ENCODE results near the gene CCDC59.
"Not testable (repeated sequence)": the region's sequence is repeated elsewhere in the genome, so short reads cannot be mapped to it uniquely, and the experiment has no call there.

CCDC59 gene, protein sequence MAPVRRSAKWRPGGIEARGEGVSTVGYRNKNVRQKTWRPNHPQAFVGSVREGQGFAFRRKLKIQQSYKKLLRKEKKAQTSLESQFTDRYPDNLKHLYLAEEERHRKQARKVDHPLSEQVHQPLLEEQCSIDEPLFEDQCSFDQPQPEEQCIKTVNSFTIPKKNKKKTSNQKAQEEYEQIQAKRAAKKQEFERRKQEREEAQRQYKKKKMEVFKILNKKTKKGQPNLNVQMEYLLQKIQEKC

DNA sequence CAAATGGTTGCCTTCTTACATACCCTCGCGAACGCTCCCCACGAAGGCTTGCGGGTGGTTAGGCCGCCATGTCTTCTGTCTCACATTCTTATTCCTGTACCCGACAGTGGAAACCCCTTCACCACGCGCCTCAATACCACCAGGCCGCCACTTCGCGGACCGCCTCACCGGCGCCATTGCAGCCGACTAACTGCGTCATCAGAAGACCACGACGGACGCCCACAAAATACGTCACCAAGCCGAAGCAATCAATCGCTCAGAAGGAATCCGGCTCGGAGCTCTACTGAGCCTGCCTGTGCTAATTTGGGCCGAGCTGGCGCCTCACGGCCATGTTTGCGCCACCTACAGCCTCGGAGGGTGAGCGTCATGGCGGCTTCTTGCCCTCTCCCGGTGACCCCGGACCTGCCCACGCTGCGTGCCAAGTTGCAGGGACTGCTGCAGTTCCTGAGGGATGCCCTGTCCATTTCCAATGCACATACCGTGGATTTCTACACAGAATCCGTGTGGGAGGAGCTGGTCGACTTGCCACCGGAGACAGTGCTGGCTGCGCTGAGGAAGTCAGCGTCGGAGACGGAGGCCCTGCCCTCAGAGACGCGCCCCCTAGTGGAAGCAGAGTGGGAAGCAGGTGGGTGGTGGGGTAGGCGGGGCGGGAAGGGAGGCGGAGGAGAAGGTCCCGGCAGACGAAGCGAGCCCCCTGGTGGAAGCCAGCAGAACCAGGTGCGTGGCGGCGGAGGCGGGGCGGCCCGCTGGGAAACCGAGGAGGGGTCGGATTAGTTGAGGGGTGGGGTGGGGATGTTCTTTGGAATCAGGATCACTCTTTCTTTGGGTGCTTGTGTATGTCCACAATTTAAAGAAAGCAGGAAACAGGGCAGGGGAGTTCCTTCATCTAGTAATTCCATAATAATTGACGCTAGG, at the start of gene CCDC59, which contains the start of gene METTL25:
Gene CCDC59 (minus strand): TSS at position 188 of the 915 bp plus-strand sequence. CDS start 11 bp downstream, at position 177.
Gene METTL25 (plus strand): TSS at position 330 of the 915 bp plus-strand sequence. CDS start 37 bp downstream, at position 367.
- DNase-seq, result peak; percentile 99

DNA sequence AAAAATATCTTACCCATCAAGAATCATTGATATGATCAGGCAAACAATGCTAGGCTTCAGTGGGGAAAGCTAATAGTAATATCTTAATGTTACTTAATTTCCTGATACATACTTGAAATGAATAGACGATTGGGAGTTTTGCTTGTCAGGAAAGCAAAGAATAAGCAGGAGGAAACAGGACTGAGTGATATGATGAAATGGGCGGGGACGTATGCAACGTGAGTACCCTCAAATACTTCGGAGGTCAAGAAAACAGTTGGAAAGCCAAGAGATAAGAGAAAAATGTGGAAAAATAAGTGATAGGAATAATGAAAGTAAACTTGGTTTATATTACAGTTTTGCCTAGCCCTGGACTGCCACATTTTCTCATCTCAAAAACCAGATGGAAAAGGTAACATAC, 49.3 kb upstream of the CCDC59 start:
- no peak for DNase-seq

DNA sequence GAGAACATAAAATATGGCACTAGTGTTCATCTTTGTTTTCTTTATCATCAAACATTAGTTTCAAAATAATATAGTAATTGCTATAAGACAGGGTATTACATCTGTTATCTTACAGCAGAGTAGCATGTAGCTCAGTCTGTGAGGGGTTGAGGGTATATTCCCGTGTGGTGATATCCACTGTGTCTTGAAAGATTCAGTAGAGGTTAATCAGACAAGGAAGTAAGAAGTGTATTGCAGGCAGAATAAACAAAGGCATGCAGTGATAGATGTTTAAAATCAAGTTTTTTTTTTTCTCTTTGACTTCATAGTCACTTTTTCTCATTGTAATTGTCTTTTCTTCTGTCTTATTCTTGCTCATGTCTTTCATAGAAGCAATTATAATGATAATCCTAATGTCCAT, 48.5 kb upstream of the CCDC59 start:
- DNase-seq, result no peak

DNA sequence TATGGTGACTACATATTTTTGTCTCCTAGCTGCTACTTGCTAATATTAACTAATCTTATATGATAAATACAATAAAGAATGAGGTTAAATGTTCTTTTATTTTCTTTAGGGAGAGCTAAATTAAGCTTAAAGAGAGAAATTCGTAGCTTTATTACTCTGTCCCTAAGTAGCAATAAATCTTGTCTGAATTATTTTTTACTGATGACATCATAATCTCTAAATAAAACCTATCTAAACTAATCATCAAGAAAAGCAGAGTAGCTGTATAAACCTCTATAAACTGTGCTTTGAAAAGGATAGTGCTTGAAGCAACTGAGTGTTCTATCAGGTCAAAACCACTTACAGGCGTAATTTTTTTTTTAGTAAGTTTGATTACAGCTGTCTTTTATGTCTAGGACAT, 42.6 kb upstream of the CCDC59 start:
- no peak for DNase-seq

DNA sequence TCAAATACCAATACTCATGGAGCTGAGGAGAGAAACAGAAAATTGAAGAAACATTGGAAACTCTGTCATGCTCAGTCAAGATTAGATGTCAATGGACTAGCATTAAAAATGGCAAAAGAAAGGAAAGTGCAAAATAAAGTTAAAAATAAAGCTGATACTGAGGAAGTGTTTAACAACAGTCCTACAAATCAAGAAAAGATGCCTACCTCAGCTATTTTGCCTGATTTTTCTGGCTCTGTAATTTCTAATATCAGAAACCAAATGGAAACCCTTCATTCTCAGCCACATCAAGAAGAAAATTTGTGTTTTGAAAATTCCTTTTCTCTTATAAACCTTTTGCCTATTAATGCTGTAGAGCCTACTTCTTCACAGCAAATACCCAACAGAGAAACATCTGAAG, 40.7 kb upstream of the CCDC59 start:
- DNase-seq, result no peak

DNA sequence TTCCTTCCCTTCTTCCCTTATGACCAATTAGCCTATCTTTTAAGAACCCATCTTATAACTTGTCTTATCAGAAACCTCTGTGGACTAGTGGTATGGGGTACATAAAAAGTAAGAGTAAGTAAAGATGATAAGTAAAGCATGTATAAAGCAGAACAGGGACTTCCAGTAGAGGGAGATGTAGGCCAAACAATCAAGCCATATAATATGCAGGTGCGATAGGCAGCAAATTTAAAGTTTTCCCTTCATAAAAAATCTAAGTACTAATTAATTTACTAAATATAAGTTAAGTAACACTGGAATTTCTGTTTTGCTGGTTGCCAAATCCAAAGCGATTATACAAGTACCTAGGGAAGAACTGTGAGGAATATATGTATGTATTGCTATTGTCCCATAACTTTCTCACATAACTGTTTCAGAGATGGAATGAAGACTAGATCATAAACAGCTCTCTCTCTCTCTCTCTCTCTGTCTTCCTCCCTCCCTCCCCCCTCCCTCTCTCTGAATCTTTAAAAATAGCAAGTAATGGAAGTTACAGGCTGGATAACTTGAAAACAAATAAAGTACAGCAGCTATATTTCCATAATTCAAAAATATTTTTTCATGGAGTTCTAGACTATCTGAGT, 25.9 kb upstream of the CCDC59 start:
- peak; percentile 41 for DNase-seq

DNA sequence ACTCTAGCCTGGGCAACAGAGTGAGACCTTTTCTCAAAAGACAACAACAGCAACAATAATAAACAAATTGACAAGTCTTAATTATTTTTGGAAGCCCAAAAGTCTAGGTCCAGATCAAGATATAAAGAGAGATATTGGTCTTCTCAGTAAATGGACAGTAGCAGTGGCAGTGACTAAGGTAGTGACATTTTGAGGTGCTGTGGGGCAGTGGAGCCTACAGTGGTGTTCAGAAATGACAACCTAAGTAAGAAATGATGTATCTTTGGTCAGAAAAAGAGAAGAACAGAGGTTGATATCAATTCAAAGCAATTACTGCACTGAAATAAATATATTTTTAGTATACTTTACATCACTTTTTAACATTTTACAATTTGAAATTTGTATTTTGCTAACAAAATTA, 20.8 kb upstream of the CCDC59 start:
- DNase-seq, result no peak

DNA sequence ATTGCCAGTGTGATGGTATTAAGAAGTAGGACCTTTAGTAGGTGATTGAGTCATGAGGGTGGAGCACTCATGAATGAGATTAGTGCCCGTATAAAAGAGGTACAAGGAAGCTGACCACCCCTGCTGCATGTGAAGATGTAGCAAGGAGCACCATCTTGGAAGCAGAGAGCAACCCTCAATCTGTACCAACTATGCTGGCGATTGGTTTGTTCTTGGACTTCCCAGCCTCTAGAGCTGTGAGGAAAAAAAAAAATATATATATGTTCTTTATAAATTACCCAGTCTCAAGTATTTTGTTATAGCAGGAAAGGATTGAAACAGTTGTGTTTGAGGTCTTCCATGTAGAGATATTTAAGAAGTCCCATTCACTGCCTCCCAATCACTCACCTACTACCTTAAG, 17.0 kb upstream of the CCDC59 start:
- no peak for DNase-seq

DNA sequence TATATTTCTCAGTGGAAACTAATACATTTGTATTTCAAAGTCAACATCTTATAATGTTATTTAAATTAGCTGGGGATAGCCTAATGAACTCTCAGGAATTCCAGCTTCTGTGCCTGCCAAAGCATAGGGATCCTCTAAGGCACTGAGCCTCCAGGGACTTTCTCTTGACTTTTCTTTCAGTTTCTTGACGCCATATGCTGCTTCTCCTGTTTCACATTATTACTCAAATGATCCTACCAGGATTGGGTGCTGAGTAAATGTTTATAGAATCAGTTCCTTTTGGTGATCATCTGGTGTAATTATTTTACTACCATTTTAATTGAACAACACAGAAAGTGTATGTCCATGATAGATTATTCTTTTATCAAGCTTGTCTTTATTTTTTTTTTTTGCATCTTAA, 8.0 kb upstream of the CCDC59 start:
- DNase-seq, result peak; percentile 11

DNA sequence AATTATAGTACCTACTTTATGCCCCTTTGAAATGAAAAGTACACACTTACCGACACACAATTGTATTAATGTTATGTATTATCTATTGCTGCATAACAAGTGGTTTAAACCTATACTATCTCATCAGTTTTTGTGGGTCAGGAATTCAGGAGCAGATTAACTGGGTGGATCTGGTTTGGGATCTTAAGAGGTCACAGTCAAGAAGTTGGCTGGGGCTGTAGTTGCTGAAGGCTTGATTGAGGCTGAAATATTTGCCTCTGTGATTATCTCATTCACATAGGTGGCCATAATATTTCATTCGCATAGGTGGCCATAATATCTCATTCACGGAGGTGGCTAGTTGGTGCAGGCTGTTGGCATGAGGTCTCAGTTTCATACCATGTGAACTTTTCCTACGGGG, 5.8 kb upstream of the CCDC59 start:
- DNase-seq, result peak; percentile 15

DNA sequence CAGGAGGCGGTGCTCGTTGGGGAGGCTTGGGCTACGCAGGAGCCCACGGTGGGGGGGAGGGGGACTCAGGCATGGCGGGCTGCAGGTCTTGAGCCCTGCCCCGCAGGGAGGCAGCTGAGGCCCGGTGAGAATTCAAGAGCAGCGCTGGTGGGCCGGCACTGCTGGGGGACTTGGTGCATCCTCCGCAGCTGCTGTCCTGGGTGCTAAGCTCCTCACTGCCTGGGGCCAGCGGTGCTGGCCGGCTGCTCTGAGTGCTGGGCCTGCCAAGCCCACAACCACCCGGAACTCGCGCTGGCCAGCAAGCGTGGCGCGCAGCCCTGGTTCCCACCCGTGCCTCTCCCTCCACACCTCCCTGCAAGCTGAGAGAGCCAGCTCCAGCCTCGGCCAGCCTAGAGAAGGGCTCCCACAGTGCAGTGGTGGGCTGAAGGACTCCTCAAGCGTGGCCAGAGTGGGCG, 3.3 kb upstream of the CCDC59 start:
- no peak for DNase-seq

DNA sequence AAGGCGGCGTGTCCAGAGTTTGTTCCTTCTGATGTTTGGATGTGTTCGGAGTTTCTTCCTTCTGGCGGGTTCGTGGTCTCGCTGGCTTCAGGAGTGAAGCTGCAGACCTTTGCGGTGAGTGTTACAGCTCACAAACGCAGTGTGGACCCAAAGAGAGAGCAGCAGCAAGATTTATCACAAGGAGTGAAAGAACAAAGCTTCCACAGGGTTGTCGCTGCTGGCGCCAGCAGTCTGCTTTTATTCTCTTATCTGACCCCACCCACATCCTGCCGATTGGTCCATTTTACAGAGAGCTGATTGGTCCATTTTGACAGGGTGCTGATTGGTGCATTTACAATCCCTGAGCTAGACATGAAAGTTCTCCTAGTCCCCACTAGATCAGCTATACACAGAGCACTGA, 2.6 kb upstream of the CCDC59 start:
- not testable (repeated sequence) for DNase-seq

DNA sequence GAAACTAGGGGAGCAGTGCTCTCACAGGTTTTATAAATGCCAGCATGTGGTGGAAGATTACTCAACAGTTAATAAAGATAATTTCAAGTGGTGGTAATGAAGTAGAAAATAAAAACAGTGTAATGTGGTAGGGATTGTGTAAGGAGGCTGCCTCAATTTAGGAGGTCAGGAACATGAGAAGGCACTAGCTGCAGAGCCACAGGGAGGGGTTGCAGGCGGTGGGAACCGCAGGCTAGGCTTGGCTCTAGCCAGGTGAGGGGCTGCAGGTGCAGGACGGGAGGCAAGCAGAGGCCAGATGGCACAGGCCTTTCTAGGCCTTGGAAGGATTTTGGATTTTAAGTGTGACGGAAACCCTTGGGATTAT, 910 bp upstream of the CCDC59 start:
- DNase-seq, result peak; percentile 50

DNA sequence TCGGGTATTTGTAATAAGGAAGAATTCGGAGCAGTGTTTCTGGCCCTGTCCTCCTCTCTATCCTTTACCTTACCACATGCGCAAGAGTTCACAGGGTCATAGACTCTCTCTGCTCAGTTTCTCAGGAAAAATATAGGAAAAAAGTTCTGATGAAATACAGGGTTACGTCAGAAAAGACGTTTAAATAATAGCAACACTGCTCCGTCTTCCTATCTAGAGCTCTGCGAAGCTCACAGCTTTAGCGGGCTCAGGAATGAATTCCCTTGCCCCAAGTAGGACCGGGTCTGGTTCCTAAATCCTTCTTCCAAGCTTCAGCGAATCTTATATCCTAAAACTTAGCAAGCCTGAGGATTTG, 365 bp downstream of the CCDC59 start:
- no peak for DNase-seq

DNA sequence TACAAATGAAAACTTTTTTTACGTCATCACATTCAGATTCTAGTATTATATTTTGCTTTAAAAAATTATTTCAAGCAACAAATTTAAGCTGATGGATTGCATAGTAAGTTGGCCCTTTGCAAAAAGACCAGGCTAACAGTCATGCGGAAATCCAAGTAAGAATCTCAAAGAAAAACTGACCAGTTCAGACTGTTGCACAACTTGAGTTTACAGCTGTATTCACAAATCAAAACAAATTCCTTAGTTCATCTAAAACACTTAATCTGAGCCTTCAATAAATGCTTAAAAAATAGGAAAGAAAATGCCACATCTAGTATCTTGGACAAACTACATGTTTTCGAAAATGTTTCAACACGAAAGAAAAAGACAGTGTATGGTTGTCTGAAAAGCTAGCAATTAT, 847 bp downstream of the CCDC59 start:
- DNase-seq, result no peak

DNA sequence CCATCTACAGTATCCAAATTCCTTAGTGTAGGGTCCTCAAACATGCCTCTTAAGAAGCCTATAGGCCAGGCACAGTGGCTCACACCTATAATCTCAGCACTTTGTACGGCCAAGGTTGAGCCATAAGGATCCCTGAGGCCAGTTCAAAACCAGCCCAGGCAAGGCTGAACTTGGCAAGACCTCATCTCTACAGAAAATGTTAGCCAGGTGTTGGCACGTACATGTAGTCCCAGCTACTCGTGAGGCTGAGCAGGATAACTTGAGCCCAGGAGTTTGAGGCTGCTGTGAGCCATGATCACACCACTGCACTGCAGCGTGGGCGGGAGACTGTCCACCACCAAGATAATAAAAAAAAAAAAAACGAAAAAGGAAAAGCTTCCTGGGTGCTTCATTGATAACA, 6.8 kb downstream of the CCDC59 start:
- no peak for DNase-seq

DNA sequence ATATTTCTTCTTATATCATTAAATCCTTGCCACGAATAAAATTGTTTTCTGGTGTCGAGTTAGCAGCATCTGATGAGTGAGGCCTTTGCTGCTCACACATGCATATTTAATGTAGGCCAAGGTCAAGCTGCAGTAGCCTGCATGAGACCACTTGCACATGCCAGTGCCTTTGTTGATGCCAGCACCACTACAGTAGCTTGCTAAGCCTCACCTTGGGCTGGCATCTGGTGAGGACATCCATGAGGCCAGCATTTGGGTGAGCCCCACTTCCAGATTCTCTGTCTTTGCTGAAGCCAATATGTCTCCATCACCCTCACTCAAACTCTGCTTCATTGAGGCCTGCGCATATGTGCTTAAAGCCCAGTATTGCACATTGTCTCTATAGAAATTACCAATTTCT, 8.0 kb downstream of the CCDC59 start:
- no peak for DNase-seq

DNA sequence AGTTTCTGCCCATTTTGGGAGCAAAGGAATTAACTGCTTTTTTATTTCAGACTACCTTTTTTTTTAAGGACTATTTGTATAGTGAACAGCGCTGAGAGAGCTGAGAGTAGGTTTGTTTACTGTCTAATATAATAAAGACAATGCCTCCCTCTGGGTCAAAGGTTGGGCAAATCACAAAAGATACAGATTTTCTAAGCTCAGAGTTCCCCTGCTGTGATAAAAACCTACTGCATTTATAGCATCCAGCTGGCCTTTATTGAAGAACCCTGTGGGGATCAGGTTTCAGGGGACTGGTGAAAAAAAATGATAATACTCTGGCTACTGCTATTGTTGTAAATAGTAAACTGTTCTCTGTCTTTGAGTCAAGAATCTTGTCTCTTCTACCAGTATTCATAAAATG, 28.7 kb downstream of the CCDC59 start:
- DNase-seq, result no peak

DNA sequence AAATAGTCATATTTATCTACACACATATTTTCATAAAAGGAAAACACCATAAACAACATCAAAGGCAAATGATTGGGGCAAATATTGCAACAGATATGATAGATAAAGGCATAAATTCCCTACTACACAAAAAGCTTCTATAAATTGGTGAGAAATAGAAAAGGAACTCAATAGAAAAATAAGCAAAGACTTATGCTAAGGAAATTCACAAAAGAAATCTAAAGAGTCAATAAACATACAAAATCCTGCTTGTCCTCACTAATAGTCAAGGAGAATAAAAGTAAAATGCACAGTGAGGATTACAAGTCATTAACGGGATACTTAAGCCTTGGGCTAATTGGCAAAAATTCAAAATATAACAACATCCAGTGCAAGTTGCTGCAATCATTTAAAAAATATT, 30.3 kb downstream of the CCDC59 start:
- no peak for DNase-seq

DNA sequence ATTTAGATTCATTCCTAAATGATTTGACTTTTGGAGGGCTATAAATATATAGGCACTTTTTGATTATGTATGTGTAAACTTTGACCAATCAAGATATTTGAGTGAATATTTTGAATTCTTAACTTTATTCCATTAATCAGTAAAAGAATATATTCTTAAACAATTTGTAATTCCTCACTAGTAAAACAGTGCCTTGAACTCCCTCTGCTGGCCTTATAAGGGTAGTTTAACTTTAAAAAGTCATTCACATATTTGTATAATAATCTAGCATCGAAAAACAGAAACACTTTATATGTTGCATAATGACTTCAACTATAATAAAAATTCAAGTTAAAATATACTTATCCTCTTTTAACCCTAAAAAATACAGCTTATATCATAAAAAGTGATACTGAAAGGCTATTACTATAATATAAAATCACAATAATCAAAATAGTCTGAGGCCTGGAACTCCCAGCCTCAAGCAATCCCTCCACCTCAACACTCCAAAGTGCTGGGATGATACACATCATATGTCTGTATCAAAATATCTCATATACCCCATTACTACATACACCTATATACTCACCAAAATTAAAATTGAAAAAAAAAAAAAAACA, 31.2 kb downstream of the CCDC59 start:
- peak; percentile 55 for DNase-seq

DNA sequence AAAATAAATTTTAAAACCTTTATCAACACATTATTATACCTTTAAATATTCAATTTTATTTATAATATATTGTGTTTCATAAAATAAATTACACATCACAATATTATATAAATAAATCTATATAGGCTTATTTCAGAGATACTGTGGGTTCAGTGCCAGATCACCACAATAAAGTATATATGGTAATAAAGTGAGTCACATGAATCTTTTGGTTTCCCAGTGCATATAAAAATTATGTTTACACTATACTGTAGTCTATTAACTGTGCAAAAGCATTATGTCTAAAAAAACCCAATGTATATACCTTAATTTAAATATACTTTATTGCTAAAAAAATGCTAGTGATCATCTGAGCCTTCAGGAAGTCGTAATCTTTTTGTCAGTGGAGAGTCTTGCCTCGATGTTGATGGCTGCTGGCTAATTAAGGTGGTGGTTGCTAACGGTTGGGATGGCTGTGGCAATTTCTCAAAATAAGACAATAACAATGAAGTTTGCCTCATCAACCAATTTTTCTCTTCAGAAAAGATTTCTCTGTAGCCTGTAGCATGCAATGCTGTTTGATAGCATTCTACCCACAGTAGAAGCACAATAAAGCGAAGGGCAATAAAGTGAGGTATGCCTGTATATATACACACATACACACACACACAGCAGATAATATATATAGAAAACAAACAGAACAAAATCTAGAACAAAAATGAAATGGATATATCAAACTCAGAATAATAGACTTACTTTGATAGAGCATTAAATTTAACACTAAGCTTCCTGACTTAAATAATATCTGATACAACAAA, 32.4 kb downstream of the CCDC59 start:
- no peak for DNase-seq

DNA sequence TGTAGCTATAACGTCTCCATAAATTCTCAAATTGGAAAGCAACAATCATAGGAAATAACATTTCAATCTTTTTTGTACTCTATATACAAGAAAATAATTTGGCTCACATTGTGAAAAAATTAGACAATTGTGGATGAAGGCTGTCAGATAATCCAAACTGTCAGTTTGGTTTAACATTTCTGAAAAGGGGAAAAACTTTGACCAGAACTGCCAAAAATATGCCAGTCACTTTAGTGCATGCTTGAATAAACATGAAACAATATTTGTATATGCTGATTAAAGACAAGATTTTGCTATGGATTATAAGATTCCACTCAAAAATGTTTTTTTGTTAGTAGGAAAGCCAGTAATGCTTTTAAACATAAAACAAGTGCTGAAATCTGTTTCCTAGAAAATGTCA, 38.9 kb downstream of the CCDC59 start:
- no peak for DNase-seq
